Kidney capillary endothelial cell (primary cell): ENCODE measurements around the gene SYNGR1.
A peak's percentile ranks its signal among the peaks of the same experiment; 100 is the strongest.

Experiments
- DNase-seq: peaks from one replicate; pipeline ENCODE4 v3.0.0-alpha.2; 2018; ENCODE audit warnings: low spot score

Gene SYNGR1

GRCh38 chr22:39431216-39431801, 81.5 kb downstream of the SYNGR1 start:
- DNase-seq, result no peak

- DNase-seq, result peak; percentile 71
Observed at GRCh38 chr22:39431821-39432251, 82.0 kb downstream of the SYNGR1 start.

GRCh38 chr22:39432361-39432811, 82.6 kb downstream of the SYNGR1 start:
- DNase-seq, result no peak

DNA sequence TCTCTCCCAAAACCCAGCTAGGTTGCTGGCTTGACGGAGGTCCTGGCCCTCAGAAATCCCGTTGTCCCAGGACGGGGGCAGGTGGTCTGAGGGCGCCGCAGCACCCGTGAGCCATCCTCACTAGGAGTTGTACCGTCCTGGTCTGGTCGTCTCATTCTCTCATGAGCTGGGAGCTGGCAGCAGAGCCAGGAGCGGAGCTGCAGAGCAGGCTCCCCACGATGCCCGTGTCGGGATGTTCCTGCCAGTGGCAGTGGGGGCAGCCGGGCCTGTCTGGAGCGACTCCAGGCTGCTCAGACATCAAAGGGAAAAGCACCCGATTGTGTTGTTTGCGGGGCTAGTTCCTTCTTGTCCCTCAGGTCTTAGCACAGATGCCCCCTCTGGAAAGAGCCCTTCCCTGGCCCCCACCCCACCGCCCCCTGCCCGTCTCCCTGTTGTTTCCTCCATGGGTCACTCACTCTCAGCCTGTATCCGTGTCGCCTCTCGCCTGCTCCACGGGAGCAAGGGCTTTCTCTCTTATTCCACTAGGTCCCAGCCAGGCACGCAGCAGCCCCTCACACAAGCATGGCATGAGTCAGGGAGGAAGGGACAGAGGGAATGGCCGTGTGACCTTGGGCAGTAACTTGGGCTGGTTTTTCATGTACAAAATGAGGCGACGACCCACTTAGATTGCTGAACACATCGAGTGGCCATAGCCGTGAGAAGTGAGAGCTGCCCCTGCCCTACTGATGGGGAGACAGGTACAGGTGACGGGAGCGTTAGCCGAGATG, 83.9 kb downstream of the SYNGR1 start:
- DNase-seq, result no peak

DNA sequence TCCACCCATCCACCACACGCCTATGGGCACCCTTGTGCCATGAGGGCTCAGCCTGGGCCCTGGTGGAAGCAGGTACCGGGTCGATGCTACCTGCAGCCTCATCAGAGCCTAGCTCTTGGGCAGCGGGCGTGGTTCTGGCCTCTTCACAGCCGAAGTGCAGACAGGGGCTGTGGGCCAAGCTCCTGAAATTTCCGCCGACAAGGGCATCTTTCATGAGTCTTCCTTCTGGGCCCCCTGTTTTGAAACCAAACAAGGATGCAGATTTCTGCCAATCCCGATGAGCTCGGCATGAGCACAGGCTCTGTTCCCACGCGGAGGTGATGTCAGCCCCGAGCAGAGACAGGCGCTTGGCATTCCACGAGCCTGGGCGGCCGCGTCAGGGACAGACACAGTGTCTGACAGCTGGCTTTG, 84.5 kb downstream of the SYNGR1 start:
- DNase-seq, result no peak

- DNase-seq, result no peak
Observed at GRCh38 chr22:39434721-39435120, 84.9 kb downstream of the SYNGR1 start.
